Lung microvascular endothelial cell (primary cell): ENCODE measurements around the gene OLFM1. TPM values are rescaled to one million over a fixed set of nuclear protein-coding genes. Genes with fewer than 3 reads are reported as not detected.
"Not testable (repeated sequence)": the region's sequence is repeated elsewhere in the genome, so short reads cannot be mapped to it uniquely, and the experiment has no call there.

Experiments
- DNase-seq, 2 donors: peaks; one replicate each; pipeline versions ENCODE4 v3.0.0 to v3.0.0-alpha.2; 2010; ENCODE audit warnings: low read depth in 2 of 2
- total RNA-seq: library from RNA; depleted of rRNA; stranded (reverse); fragments of >200 nt; gene quantifications from 2 replicates; pipeline ENCODE4 v1.2.1, GENCODE V29; 2014

The OLFM1 gene
- total RNA-seq, 1 donor from 2014 or later, result 15.3 TPM

DNA sequence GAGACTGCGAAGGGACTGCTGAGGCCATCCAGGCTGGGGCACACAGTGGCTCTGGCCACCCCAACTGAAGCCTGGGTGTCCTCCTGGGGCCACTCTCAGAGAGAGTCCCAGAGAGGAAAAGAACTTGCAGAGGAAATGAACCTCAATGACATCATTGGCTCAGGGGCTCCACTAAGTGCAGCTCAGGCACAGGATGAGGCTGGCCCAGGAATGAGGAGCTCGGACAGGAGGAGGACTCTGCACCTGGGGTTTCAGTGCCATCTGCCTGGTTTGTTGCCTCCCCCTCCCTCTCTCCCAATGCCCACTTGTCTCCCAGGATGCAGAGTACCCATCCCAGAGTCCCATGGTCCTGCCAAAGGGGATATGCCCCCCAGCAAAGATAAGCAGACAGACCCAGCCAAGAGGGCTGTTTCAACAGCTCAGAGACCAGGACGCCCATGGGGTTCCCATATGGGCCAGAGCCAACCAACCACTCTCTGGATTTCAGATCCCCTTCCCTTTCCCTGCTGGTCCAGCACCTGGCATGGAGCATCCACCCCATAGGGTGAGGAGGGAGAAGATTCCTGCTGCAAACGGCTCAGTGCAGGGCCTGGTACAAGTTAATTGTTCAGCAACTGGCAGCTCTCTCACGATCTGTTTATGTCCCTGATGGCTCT is 26.9 kb upstream of the OLFM1 start:
- DNase-seq, result no peak

DNA sequence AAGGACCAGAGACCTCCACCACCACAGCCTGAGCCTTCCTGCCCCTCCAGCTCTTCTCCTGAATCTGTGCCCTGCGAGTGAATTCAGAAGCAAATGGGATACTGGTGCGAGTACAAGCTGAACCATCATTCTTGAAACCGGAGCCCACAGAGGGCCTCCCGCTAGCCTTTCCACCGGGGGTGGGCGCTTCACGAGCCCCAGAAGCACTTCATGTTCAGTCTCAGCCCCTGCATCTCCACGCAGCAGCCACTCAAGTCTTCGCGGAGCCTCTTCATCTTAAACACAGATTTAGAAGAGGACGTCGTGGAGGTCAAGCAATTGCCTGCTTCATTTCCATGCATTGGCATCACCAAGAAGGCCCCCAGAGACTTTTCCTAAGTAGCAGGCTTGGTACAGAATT is 26.0 kb upstream of the OLFM1 start:
- no peak for DNase-seq

GRCh38 chr9:135062254-135062653 is 25.2 kb upstream of the OLFM1 start:
- no peak for DNase-seq

- DNase-seq, result not testable (repeated sequence)
Observed at GRCh38 chr9:135063466-135063865, 24.0 kb upstream of the OLFM1 start.

DNA sequence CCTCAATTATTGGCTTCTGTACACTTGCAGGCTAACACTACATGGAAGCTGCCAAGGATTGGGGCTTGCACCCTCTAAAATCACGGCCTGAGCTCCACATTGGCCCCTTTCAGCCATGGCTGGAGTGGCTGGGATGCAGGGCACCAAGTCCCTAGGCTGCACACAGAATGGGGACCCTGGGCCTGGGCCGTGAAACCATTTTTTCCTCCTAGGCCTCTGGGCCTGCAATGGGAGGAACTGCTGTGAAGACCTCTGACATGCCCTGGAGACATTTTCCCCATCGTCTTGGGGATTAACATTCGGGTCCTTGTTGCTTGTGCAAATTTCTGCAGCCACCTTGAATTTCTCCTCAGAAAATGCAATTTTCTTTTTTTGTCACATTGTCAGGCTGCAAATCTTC is 23.6 kb upstream of the OLFM1 start:
- not testable (repeated sequence) for DNase-seq

- no peak for DNase-seq
Observed at GRCh38 chr9:135065151-135065550, 22.3 kb upstream of the OLFM1 start.

DNA sequence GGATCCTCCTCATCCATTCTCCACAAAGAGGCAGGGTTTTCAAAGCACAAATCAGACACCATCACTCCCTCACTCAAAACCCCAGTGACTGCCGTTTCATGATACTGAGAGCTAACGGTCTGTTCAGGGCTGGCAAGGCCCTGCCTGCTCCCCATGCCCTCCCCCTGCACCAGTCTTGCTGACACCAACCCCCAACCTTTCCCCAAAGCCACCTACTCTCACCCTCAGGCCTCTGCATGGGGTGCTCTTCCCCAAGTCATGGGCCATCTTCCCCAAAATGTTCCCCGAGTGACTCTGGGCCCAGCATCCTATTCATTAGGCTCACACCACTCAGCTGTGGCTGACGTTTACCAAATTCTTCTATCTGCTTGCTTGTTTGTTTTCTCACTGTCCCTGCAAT is 21.7 kb upstream of the OLFM1 start:
- no peak for DNase-seq

- no peak for DNase-seq
Observed at GRCh38 chr9:135066291-135066690, 21.2 kb upstream of the OLFM1 start.

DNA sequence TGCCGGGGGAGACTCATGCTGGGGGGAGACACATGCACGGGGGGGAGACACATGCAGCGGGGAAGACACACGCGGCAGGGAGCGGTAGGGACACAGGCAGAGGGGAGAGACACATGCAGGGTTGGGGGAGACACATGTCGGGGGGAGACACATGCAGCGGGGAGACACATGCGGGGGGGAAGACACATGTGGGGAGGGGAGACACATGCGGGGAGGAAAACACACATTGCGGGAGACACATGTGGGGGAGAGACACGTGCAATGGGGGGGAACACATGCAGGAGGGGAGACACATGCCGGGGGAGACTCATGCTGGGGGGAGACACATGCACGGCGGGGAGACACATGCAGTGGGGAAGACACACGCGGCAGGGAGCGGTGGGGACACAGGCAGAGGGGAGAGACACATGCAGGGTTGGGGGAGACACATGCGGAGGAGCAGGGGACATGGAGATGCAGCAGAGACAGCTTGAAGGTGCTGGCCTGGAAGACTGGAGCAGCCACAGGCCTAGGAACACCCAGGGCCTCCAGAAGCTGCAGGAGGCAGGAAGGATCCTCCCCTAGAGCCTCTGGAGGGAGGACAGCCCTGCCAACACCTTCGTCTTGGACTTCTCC is 20.3 kb upstream of the OLFM1 start:
- DNase-seq, result no peak

- DNase-seq, result no peak
Observed at GRCh38 chr9:135068776-135069415, 18.6 kb upstream of the OLFM1 start.

GRCh38 chr9:135069558-135070197 is 17.8 kb upstream of the OLFM1 start:
- DNase-seq, result no peak

DNA sequence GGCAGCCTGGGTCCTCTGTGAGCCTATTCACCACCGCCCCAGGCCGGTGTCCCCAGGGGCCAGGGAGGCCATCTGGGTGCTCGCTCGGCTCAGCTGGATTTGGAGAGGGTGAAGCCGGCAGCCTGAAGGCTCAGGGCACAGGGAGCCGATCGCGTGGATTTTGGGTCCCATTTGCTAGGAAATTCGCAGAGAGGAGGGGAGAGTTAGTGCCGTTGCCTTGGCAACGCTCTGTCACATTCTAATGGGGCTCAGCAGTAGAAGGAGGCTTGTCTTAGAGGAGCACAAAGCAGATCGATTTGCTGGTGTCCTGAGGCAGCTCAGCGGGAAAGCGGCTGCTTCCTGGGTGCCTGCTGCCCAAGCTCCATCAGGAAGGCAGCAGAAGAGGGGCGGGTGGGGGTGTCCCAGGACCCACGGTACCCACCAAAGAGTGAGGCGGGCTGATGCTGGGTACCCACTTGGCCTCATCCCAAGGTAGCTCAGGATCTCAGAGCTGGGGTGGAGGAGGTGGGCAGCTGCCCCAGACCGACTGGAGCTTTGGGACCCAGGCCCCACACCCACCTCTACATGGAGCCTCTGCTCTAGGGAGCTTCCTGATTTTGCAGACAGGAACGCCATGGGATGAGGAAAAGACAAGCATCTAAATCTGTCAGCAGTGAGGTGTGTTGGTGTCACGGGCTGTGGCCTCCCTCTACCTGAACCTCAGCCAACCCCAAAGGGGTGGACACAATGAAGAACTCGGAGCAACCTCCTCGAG is 17.1 kb upstream of the OLFM1 start:
- no peak for DNase-seq

DNA sequence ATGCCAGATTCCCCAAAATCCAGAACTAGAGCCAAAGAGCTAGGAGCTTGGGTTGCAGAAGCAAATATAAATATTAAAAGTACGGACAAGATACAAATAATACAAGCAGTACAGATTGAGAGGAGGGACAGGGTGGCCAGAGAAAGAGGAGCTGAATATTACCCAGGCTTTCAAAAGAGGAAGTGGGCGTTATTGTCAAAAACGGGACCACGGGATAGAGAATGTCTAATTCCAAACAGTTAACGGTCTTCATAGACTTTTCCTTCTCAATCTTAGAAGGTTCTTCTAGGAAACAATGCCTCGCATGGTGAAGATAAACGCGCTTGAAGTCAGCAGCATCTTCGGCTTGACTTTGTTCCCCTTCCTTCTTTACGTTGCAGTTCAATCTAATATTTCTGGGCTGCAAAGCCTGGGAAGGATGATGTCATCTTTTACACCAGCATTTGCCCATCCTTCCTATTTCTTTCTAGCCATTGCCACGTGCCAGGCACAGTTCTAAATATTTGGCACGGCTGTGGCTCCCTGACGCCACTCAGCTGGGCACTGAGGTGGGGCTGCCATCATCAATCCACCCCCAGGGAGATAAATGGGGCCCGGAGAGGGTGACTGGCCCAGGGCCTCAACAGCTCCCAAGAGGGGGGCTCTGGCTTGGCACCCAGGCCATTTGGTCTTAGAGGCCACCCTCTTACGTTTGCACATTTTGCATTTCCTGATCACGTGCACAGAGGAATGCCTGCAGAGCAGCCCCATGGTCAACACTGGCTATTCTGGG is 16.3 kb upstream of the OLFM1 start:
- DNase-seq, result no peak

DNA sequence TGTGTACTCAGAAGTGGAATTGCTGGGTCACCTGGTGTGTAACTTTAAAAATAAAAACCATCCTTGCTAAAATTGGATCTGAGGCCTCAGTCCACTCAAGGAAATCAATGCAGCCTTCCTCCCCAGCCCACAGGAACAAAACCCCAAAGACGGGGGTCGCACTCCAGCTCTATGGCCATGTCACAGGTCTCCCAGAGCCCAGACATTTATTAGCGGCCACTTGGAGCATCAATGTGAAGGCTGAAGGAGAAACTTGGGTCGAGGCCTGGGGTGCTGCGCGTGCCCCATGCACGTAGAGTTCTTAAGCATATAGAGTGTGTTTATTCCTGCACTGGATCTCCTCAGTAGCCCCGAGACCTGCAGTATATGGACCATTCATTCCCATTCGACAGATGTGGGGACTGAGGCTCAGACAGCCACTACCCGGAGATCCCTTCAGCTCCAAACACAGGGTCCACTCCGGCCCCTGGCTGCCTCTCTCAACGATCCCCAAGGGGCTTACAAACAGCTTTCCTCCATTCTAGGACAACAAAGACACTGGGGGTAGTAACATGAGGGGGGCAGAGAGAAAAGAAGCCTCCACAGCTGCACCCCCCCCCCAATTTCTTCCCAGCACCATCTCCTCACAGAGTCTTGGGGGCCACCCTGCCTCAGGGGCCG is 14.3 kb upstream of the OLFM1 start:
- DNase-seq, result no peak

DNA sequence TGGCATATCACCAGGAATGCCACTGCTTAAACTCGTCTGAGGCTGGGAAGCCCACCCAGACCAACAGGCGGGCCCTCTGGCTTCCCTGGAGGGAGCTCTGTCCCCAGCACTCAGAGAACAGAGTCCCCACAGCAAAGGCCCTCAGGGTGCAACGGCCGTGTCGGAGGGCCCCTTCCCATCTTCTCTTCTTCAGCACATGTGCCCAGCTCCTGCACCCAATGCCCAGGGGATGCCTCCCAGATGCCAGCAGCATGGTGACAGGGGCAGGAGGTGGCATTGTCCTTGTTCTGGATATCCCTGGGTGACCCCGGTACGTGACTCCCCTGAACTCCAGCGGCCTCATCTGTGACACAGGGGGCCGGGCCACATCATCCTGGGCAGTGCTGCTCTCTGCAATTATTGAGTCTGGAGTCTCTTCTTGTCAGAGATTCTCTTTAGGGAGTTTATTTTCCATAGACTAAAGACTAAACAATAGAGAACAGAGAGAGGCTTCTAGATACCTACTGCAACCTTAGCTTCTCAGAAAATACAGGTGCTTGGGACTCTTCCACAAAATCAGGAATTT is 13.6 kb upstream of the OLFM1 start:
- DNase-seq, result no peak

- no peak for DNase-seq
Observed at GRCh38 chr9:135074354-135075233, 12.9 kb upstream of the OLFM1 start.

GRCh38 chr9:135075234-135076142 is 12.0 kb upstream of the OLFM1 start:
- peak in 1 of 2 donors; percentile 10 for DNase-seq
